ENCODE data around the gene TCEANC.
A peak's percentile ranks its signal among the peaks of the same experiment; 100 is the strongest.

TCEANC gene

GRCh38 chrX:13649838-13650237 is 3.1 kb upstream of the TCEANC start:
- DNase-seq, result no peak
- no CpG with 5 or more reads among the region's 5 CpGs for WGBS (ENCODE audit: extremely low coverage, insufficient coverage, insufficient read length)

GRCh38 chrX:13650318-13650717 is 2.6 kb upstream of the TCEANC start:
- Histone ChIP-seq H3K4me3 (ENCODE audit: low read depth, low read length) (no peak overlapping the region), H3K9me3 (ENCODE audit: insufficient read depth, low read depth, low read length) (no peaks in the 10 kb centered on the region)
- no CpG with 5 or more reads among the region's 1 CpG for WGBS (ENCODE audit: extremely low coverage, insufficient coverage, insufficient read length)

More at GRCh38 chrX:13649838-13650237, 3.1 kb upstream of the TCEANC start:
- H3K9me3 ChIP-seq (ENCODE audit: insufficient read depth, low read depth, low read length), result no peaks in the 10 kb centered on the region
- H3K18ac ChIP-seq (ENCODE audit: low read length), result no peak overlapping the region
- H3K4ac ChIP-seq (ENCODE audit: low read depth, low read length), result no peak overlapping the region
- no peaks in the 10 kb centered on the region for H3K79me2 ChIP-seq (ENCODE audit: control insufficient read depth, insufficient read depth, low read length, poor library complexity)
- H3K27ac ChIP-seq (ENCODE audit: low read depth, low read length), result no peak overlapping the region
- H3K9ac ChIP-seq (ENCODE audit: low read length), result no peak overlapping the region
- H2AFZ ChIP-seq (ENCODE audit: insufficient read depth, low read length, poor library complexity), result no peak overlapping the region
- peaks cover 6% of the 10 kb centered on the region for H3K79me1 ChIP-seq (ENCODE audit: low read length)
- no peak overlapping the region for H4K12ac ChIP-seq (ENCODE audit: low read depth, low read length)
- no peak overlapping the region for H3K23ac ChIP-seq (ENCODE audit: low read length)
- H4K91ac ChIP-seq (ENCODE audit: low read depth, low read length), result no peak overlapping the region
- H2BK120ac ChIP-seq (ENCODE audit: insufficient read depth, low read length, poor library complexity), result no peak overlapping the region
- H2AK5ac ChIP-seq (ENCODE audit: low read length), result no peak overlapping the region
- H3K4me2 ChIP-seq (ENCODE audit: low read length), result no peak overlapping the region
- H3K4me1 ChIP-seq (ENCODE audit: control insufficient read depth in 1 of 2, insufficient read depth in 2 of 2, low read length in 2 of 2), result peaks cover 0 to 2% of the 10 kb centered on the region in 2 experiments
- H3K4me3 ChIP-seq (ENCODE audit: low read depth, low read length), result no peak overlapping the region
- H3K27me3 ChIP-seq (ENCODE audit: insufficient read depth, low read length), result no peaks in the 10 kb centered on the region
- H2BK12ac ChIP-seq (ENCODE audit: low read length), result no peak overlapping the region
- no peak overlapping the region for H2BK5ac ChIP-seq (ENCODE audit: low read depth, low read length, poor library complexity)
- H3K14ac ChIP-seq (ENCODE audit: low read length), result no peak overlapping the region
- H3K36me3 ChIP-seq (ENCODE audit: control insufficient read depth in 1 of 2, insufficient read depth in 2 of 2, low read length in 2 of 2), result no peaks in the 10 kb centered on the region
- H4K8ac ChIP-seq (ENCODE audit: low read depth, low read length), result no peak overlapping the region

GRCh38 chrX:13651150-13651549 is 1.8 kb upstream of the TCEANC start:
- no peak overlapping the region for H3K18ac ChIP-seq (ENCODE audit: low read length)
- H3K4me3 ChIP-seq (ENCODE audit: low read depth, low read length), result no peak overlapping the region
- H2AK5ac ChIP-seq (ENCODE audit: low read length), result no peak overlapping the region
- H3K36me3 ChIP-seq (ENCODE audit: control insufficient read depth in 1 of 2, insufficient read depth in 2 of 2, low read length in 2 of 2), result peaks cover 0 to 2% of the 10 kb centered on the region in 2 experiments
- H3K14ac ChIP-seq (ENCODE audit: low read length), result no peak overlapping the region
- H2BK12ac ChIP-seq (ENCODE audit: low read length), result no peak overlapping the region
- H2BK120ac ChIP-seq (ENCODE audit: insufficient read depth, low read length, poor library complexity), result no peak overlapping the region
- H3K4me1 ChIP-seq (ENCODE audit: control insufficient read depth in 1 of 2, insufficient read depth in 2 of 2, low read length in 2 of 2), result peaks cover 0 to 2% of the 10 kb centered on the region in 2 experiments
- no peaks in the 10 kb centered on the region for H3K79me2 ChIP-seq (ENCODE audit: control insufficient read depth, insufficient read depth, low read length, poor library complexity)
- no peak overlapping the region for H3K4ac ChIP-seq (ENCODE audit: low read depth, low read length)
- WGBS (ENCODE audit: extremely low coverage, insufficient coverage, insufficient read length), result no CpG with 5 or more reads among the region's 3 CpGs
- no peak overlapping the region for H4K8ac ChIP-seq (ENCODE audit: low read depth, low read length)
- H2AFZ ChIP-seq (ENCODE audit: insufficient read depth, low read length, poor library complexity), result no peak overlapping the region
- H3K27ac ChIP-seq (ENCODE audit: low read depth, low read length), result no peak overlapping the region
- no peak overlapping the region for H3K23ac ChIP-seq (ENCODE audit: low read length)
- no peaks in the 10 kb centered on the region for H3K27me3 ChIP-seq (ENCODE audit: insufficient read depth, low read length)
- peaks cover 6% of the 10 kb centered on the region for H3K79me1 ChIP-seq (ENCODE audit: low read length)
- H3K9ac ChIP-seq (ENCODE audit: low read length), result no peak overlapping the region
- no peak overlapping the region for H2BK5ac ChIP-seq (ENCODE audit: low read depth, low read length, poor library complexity)
- no peaks in the 10 kb centered on the region for H3K9me3 ChIP-seq (ENCODE audit: insufficient read depth, low read depth, low read length)
- no peak for DNase-seq
- no peak overlapping the region for H4K91ac ChIP-seq (ENCODE audit: low read depth, low read length)
- no peak overlapping the region for H3K4me2 ChIP-seq (ENCODE audit: low read length)
- H4K12ac ChIP-seq (ENCODE audit: low read depth, low read length), result no peak overlapping the region

More at GRCh38 chrX:13650318-13650717, 2.6 kb upstream of the TCEANC start:
- H2BK5ac ChIP-seq (ENCODE audit: low read depth, low read length, poor library complexity), result no peak overlapping the region
- no peak overlapping the region for H3K23ac ChIP-seq (ENCODE audit: low read length)
- no peak overlapping the region for H2AFZ ChIP-seq (ENCODE audit: insufficient read depth, low read length, poor library complexity)
- H3K9ac ChIP-seq (ENCODE audit: low read length), result no peak overlapping the region
- H2BK120ac ChIP-seq (ENCODE audit: insufficient read depth, low read length, poor library complexity), result no peak overlapping the region
- no peak overlapping the region for H3K4ac ChIP-seq (ENCODE audit: low read depth, low read length)
- peaks cover 6% of the 10 kb centered on the region for H3K79me1 ChIP-seq (ENCODE audit: low read length)
- DNase-seq, result no peak
- no peak overlapping the region for H2BK12ac ChIP-seq (ENCODE audit: low read length)
- H4K8ac ChIP-seq (ENCODE audit: low read depth, low read length), result no peak overlapping the region
- H3K14ac ChIP-seq (ENCODE audit: low read length), result no peak overlapping the region
- no peaks in the 10 kb centered on the region for H3K36me3 ChIP-seq (ENCODE audit: control insufficient read depth in 1 of 2, insufficient read depth in 2 of 2, low read length in 2 of 2)
- H3K4me1 ChIP-seq (ENCODE audit: control insufficient read depth in 1 of 2, insufficient read depth in 2 of 2, low read length in 2 of 2), result peaks cover 0 to 2% of the 10 kb centered on the region in 2 experiments
- H4K91ac ChIP-seq (ENCODE audit: low read depth, low read length), result no peak overlapping the region
- H4K12ac ChIP-seq (ENCODE audit: low read depth, low read length), result no peak overlapping the region
- H3K27ac ChIP-seq (ENCODE audit: low read depth, low read length), result no peak overlapping the region
- no peaks in the 10 kb centered on the region for H3K79me2 ChIP-seq (ENCODE audit: control insufficient read depth, insufficient read depth, low read length, poor library complexity)
- no peak overlapping the region for H2AK5ac ChIP-seq (ENCODE audit: low read length)
- H3K18ac ChIP-seq (ENCODE audit: low read length), result no peak overlapping the region
- H3K4me2 ChIP-seq (ENCODE audit: low read length), result no peak overlapping the region
- H3K27me3 ChIP-seq (ENCODE audit: insufficient read depth, low read length), result no peaks in the 10 kb centered on the region

GRCh38 chrX:13652287-13652793 is 601 bp upstream of the TCEANC start:
- peak overlapping the region; percentile 87 for H4K8ac ChIP-seq (ENCODE audit: low read depth, low read length)
- no peak overlapping the region for H2BK12ac ChIP-seq (ENCODE audit: low read length)
- DNase-seq, result peak in 1 of 2 donors; percentile 56
- H2BK5ac ChIP-seq (ENCODE audit: low read depth, low read length, poor library complexity), result no peak overlapping the region
- no peak overlapping the region for H2BK120ac ChIP-seq (ENCODE audit: insufficient read depth, low read length, poor library complexity)
- peaks cover 0 to 2% of the 10 kb centered on the region in 2 experiments for H3K4me1 ChIP-seq (ENCODE audit: control insufficient read depth in 1 of 2, insufficient read depth in 2 of 2, low read length in 2 of 2)
- H4K91ac ChIP-seq (ENCODE audit: low read depth, low read length), result peak overlapping the region; percentile 87
- no peak overlapping the region for H2AK5ac ChIP-seq (ENCODE audit: low read length)
- no peaks in the 10 kb centered on the region for H3K9me3 ChIP-seq (ENCODE audit: insufficient read depth, low read depth, low read length)
- no peaks in the 10 kb centered on the region for H3K79me2 ChIP-seq (ENCODE audit: control insufficient read depth, insufficient read depth, low read length, poor library complexity)
- H3K27me3 ChIP-seq (ENCODE audit: insufficient read depth, low read length), result no peaks in the 10 kb centered on the region
- H3K18ac ChIP-seq (ENCODE audit: low read length), result no peak overlapping the region
- no peak overlapping the region for H2AFZ ChIP-seq (ENCODE audit: insufficient read depth, low read length, poor library complexity)
- no peak overlapping the region for H3K23ac ChIP-seq (ENCODE audit: low read length)
- H3K4me2 ChIP-seq (ENCODE audit: low read length), result peak overlapping the region; percentile 57
- peaks cover 0 to 2% of the 10 kb centered on the region in 2 experiments for H3K36me3 ChIP-seq (ENCODE audit: control insufficient read depth in 1 of 2, insufficient read depth in 2 of 2, low read length in 2 of 2)
- peaks cover 6% of the 10 kb centered on the region for H3K79me1 ChIP-seq (ENCODE audit: low read length)
- no CpG with 5 or more reads among the region's 7 CpGs for WGBS (ENCODE audit: extremely low coverage, insufficient coverage, insufficient read length)
- H4K12ac ChIP-seq (ENCODE audit: low read depth, low read length), result peak overlapping the region; percentile 70
- no peak overlapping the region for H3K4ac ChIP-seq (ENCODE audit: low read depth, low read length)
- peak overlapping the region; percentile 69 for H3K9ac ChIP-seq (ENCODE audit: low read length)
- H3K14ac ChIP-seq (ENCODE audit: low read length), result peak overlapping the region; percentile 79
- peak overlapping the region; percentile 41 for H3K27ac ChIP-seq (ENCODE audit: low read depth, low read length)
- H3K4me3 ChIP-seq (ENCODE audit: low read depth, low read length), result no peak overlapping the region

All from trophoblast cell (in vitro differentiated cells and primary cell).